GM12864 (cell line): ENCODE data around the gene IL17C.

Experiments used
- DNase-seq: peaks from one replicate; pipeline ENCODE4 v3.0.0-alpha.2; 2011; ENCODE audit warnings: low read depth
- H3K4me3 ChIP-seq: 2 replicates; pipeline ENCODE4 v1.5.1; 2011; ENCODE audit warnings: mild to moderate bottlenecking, low read depth, low read length, control low read depth
- TF ChIP-seq, protein P1 (sequence below): IDR thresholded peaks from 2 replicates; pipeline ENCODE4 v1.5.1; 2011; ENCODE audit warnings: low read depth, mild to moderate bottlenecking, moderate library complexity, low read length, control low read depth, inconsistent platforms; ENCODE audit errors: missing control alignments

The IL17C gene

DNA sequence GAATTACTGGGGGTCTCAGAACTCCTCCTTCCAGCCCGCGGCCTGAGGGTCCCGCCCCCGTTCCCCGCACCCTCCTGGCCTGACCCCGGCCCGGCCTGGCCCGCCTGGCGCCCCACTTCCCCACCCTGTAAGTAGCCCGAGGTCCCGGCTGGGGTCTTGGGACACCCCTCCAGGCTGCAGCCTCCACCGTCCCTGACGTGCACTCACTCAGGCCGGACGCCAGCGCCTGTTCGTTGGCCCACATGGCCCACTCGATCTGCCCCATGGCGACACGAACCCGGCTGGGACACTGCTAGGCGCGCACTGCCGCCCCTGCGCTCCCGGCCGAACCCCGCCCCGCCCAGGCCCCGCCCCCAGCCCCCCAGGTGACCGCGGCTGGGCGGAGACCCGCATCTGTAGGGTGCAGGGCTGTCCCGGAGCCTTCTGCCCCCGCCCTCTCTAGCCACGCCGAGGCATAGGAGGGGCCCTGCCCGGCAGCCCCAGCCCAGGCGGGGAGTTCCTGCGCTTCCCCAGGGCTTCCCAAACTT, 12.4 kb downstream of the IL17C start, which contains the start of gene CYBA:
CYBA (minus strand) TSS at position 305 of the 527 bp plus-strand sequence; CDS start at position 265, 40 bp downstream.
- peak within 1 kb of the TSS; percentile 94 for H3K4me3 ChIP-seq

DNA sequence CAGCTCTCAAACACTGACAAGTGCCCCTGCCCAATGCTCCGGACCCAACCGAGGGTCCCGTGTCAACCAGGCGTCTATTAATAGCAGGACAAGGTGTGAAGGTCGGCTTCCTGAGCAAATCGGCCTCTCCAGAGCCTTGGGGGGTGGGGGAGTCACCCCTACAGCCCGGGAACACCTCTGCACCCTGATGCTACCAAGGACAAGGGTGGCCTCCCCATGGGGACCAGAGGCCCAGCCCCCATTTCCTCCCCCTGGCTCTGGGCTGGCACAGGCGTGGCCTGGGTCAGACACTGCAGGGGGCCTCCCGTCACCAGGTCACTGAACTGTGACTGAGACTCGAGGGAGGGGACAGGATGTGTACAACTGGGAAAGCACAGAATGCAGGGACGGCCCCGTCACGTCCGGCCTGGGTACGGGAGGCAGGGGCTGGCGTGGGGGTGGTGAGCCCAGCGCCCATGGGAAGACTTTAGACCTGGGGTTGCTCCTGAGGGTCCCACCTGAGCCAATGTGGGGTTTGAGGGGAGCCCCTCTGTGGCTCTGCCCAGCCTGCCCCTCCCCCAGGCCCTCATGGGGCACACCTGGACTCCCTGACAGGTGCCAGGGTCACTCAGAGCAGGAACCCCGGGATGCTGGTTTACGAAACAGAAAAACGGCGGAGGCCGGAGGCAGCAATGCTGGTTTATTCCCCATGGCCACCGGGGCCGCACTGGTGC, 13.1 kb downstream of the IL17C start:
- H3K4me3 ChIP-seq, result peak overlapping the region; percentile 94
- DNase-seq, result peak; percentile 85
- TF ChIP-seq, protein P1, sequence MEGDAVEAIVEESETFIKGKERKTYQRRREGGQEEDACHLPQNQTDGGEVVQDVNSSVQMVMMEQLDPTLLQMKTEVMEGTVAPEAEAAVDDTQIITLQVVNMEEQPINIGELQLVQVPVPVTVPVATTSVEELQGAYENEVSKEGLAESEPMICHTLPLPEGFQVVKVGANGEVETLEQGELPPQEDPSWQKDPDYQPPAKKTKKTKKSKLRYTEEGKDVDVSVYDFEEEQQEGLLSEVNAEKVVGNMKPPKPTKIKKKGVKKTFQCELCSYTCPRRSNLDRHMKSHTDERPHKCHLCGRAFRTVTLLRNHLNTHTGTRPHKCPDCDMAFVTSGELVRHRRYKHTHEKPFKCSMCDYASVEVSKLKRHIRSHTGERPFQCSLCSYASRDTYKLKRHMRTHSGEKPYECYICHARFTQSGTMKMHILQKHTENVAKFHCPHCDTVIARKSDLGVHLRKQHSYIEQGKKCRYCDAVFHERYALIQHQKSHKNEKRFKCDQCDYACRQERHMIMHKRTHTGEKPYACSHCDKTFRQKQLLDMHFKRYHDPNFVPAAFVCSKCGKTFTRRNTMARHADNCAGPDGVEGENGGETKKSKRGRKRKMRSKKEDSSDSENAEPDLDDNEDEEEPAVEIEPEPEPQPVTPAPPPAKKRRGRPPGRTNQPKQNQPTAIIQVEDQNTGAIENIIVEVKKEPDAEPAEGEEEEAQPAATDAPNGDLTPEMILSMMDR, result no peak

More for the DNA sequence above, 12.4 kb downstream of the IL17C start, which contains the start of gene CYBA:
- TF ChIP-seq, protein P1, result no peak
- peak; percentile 60 for DNase-seq

DNA sequence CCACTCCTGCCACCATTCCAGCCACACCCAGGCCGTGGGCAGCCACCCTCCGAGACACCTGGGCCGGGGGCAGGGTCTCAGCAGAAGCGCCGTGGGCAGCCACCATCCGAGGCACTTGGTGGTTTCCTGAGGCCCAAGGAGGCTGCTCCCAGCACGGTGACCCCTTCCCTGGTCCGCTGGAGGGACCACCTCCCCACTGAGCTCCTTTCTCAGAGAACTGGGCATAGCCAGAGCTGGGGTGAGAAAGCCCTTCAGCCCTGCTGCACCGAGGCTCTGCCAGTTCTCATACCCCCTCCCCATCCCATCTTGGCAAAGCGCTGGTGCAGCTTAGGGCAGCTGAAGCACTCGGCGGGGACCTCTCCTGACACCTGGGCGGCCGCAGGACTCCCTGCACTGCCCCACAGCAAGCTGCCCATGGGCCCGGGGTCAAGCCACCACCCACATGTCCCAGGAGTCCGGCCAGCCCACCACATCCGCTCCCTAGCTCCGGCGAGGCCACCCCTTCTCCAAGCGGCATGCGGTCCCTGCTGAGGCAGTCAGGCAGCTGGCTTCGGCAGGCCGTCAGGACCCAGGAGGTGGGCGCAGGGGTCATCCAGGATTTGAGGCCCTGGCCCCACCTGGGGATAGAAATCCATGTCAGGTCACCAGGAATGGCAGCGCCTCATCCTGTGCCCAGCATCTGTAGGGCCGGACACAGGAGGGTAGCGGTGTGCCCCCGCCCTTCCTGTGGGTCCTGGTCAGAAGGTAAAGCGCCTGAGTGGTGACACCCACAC, 13.8 kb downstream of the IL17C start:
- H3K4me3 ChIP-seq, result peak overlapping the region; percentile 94
- TF ChIP-seq, protein P1, result no peak
- DNase-seq, result no peak

DNA sequence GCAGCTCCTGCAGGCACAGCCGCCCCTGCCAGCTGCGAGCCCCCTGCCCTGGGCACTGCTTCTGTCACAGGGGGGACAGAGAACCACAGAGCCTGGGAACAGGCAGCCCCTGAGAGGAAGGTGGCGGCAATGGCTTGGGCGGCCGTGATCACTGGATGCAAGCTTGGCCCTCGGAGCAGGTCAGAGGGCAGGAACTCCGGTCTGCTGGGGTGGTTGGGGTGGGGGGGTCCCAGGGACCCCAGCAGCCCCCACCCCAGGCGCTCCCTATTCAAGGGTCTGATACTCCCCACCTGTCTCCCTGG, 14.3 kb downstream of the IL17C start:
- no peak overlapping the region for H3K4me3 ChIP-seq
- TF ChIP-seq, protein P1, result no peak
- DNase-seq, result no peak

DNA sequence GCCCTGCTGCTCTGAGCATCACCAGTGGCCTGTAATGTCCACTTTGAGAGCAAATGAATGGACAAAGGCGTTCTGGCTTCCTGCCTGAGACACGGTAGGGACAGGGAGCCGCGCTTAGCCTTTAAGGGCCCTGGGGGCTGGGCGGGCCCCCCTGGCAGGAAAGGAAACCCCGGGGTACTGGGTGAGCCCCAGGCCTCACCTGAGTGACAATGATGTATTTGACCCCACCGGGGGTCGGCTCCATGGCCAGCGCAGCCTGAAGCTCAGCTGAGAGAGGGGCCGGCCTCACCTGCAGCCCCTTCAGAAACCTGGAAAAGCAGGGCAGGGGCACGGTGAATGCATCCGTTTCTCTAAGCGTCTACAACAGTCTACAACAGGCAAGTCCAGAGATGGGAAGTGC, 14.7 kb downstream of the IL17C start:
- no peak overlapping the region for H3K4me3 ChIP-seq
- no peak for DNase-seq
- TF ChIP-seq, protein P1, result no peak

DNA sequence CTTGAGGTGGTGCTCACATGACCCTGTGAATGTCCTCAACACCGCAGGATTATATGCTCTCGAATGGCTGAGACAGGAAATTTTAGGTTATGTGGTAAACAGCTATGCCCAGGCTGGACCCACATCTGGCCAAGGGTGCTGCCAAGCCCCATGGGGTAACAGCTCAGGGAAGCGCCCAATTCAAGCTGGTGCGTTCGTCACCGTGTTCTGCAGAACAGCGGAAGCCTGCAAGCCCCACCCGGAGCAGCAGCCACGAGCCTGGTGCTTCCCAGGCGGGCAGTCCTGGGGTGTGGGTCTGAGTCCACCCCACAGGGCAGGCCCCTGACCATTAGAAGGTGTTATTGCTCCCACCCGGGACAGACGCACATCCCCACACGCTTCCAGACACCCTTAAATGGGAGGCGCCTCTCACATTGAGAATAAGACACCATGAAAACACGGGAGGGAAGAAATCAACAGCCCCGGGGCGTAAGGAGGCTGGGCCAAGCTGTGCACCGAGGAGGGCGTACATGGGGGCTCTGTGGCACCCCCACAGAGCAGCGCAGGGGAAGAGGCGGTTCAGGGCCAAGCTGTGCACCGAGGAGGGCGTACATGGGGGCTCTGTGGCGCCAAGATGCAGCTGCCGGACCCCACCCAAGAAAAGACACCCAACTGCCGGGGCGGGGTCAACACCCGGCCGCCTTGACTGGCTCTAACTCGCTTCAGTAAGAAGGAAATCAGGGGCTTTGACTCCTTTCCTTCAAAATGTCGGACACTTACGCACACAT, 15.4 kb downstream of the IL17C start:
- no peak for DNase-seq
- no peak overlapping the region for H3K4me3 ChIP-seq
- TF ChIP-seq, protein P1, result no peak
